Effector CD4-positive, alpha-beta T cell (primary cell): ENCODE data around the gene GDI2.
"Not testable (repeated sequence)": the region's sequence is repeated elsewhere in the genome, so short reads cannot be mapped to it uniquely, and the experiment has no call there.

ENCODE experiments used
- DNase-seq: peaks from one replicate; pipeline ENCODE4 v3.0.0-alpha.2; 2020

Gene GDI2

DNA sequence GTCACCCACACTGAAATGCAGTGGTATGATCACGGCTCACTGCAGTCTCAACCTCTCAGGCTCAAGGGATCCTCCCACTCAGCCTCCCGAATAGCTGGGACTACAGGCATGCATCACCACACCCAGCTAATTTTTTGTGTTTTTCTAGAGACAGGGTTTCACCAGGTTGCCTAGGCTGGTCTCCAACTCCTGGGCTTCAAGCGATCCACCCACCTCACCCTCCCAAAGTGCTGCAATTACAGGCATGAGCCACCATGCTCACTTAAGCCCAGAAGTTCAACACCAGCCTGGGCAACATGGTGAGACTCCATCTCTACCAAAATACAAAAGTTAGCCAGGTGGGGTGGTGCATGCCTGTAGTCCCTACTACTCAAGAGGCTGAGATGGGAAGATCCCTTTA is 33.5 kb downstream of the GDI2 start:
- no peak for DNase-seq

GRCh38 chr10:5777758-5778157 is 35.5 kb downstream of the GDI2 start:
- not testable (repeated sequence) for DNase-seq

- no peak for DNase-seq
Measured at GRCh38 chr10:5776881-5777197, 36.4 kb downstream of the GDI2 start.

DNA sequence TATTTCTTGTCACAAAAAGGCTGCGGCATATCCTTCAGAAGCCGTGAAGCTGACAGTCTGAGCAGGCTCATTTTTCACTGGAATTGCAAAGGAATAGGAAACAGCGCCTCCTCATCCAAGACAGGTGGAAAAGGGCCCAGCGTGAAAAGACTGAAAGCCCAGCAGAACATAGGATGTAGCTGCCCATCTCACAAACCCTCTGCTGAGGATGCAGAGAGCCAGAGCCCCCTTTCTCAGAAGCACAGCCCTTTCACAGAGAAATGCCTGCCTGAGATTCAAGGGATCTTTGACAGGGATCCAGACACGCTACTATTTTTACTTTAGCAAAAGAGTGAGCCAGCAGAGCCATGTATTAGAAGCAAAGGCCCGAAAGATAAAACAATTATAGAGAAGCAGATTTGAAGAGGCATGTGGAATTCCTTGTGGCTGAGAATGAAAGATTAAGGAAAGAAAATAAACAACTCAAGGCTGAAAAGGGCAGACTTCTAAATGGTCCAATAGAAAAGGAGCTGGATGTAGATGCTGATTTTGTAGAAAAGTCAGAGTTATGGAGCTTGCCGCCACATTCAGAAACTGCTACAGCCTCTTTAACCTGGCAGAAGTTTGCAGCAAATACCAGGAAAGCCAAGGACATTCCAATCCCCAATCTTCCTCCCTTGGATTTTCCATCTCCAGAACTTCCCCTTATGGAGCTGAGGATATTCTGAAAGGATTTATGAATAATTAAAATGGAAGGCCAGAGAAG is 36.9 kb downstream of the GDI2 start:
- DNase-seq: no peak

GRCh38 chr10:5775685-5776084 is 37.5 kb downstream of the GDI2 start:
- DNase-seq: peak; percentile 83

GRCh38 chr10:5774987-5775620 is 38.1 kb downstream of the GDI2 start:
- no peak for DNase-seq

GRCh38 chr10:5766189-5766588 is 47.0 kb downstream of the GDI2 start:
- no peak for DNase-seq

- DNase-seq: no peak
Measured at GRCh38 chr10:5765617-5766016, 47.6 kb downstream of the GDI2 start.

DNA sequence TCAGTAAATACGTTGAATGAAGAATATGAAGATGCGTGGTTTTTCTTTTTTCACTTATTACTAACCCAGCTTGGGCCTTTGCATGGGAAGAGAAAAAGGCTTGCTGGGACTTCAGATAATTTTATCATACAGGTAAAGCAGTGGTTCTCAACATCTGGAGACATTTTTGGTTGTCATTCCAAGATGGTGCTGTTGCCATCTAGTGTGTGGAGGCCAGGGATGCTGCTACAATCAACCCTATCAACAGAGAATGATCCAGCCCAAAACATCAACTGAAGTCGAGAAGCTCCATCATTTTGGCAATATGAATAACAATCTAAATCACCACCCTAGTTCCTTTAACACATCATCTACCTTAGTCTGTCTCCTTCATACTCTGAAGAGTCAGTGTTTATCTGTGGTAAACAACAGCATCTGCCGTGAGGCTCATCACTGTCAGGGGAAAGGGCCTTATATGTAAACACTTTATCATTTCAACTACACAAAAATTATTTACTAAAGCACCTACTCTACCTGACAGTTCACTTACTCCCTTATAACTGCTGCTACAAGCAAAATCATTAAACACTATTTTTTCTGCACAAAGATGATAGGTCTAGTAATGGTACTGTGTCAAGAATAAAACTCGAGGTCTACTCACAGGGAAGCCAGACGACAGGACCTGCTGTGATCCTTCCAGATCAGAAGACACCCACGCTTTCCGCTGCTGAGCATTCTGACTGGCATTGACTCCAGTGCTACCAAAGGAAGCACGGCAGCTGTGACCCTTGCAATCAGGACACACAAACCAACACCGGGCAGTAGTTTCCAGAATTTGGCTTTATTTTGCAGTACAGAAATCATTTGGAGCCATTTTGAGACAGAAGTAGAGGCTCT is 48.6 kb downstream of the GDI2 start:
- no peak for DNase-seq

DNA sequence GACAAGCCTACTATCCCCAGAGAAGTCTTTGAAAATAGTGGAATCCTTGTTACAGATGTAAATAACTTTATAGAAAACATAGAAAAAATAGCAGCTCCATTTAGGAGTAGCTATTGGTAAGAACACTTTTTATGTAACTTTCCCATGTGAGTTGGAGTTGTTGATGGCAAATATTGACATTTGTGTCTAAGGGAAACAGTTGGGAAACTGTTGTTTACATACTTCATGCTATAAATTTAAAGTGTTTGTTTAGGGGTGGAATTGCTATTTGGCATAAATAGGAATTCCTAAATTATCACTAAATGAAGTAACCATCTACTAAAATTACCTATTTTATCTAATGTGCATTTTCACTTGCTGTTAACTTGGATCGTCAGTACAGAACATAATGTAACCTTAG is 50.7 kb downstream of the GDI2 start:
- DNase-seq: no peak

GRCh38 chr10:5761220-5761619 is 52.0 kb downstream of the GDI2 start:
- no peak for DNase-seq

GRCh38 chr10:5760515-5760914 is 52.7 kb downstream of the GDI2 start:
- DNase-seq: no peak

GRCh38 chr10:5758927-5759326 is 54.3 kb downstream of the GDI2 start:
- DNase-seq: no peak

DNA sequence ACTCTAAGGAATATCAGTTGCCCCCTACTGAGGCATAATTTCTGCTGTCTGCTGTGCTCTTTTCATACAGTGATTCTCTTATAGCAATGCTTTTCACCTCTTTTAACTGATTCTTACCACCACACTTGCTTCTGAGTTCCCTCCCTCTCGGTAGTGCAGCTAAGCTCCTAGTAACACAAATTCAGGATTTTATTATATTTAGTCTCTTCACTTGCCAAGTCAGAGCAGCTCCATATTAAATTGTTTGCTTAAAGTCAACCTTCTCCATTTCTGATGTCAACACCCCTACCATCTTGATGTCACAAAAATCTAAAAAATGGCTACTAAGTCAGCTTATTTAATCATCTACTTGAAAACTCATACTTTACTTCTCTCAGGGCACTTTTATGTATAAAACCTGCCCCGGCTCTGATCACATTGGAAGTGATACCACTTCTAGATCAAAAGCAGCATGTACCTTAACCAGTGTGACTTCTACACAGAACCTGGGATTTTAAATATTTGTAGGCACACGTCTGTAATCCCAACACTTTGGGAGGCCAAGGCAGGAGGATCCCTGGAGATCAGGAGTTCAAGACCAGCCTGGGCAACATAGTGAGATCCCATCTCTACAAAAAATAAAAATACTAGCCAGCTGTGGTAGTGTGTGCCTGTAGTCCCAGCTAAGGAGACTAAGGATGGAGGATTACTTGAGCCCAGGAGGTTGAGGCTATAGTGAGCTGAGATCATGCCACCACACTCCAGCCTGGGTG is 55.3 kb downstream of the GDI2 start:
- no peak for DNase-seq

GRCh38 chr10:5752301-5752871 is 60.8 kb downstream of the GDI2 start:
- no peak for DNase-seq

DNA sequence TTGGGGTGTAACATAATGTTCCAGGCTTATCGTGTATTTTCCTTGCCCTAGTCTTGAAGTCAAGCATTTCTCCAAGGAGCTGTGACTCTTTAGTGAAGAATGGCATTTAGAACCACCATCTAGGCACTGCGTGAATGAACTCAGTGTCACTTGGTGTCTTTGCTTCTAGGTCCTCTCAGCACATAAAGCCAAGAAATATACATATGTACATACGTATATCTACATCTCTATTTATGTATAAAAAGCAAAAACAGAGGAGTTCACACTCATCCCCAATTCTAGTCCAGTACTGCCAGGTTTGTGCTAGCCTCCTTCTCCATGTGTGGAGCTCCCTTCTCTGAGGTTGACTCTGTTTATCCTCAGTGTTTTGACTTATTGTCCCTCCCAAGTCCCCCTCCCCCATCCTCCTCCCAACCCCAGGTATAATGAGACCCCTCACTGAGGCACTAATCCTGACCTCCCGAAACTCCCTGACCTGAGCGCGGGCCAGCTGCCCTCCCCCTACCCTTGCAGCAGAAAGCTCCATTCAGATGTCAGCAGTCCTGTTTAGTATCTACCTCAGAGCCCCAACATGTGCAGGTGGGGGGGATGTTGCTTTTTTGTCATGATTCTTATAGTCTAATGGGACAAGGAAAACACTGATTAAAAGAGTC is 61.5 kb downstream of the GDI2 start:
- DNase-seq: no peak

- DNase-seq: no peak
Measured at GRCh38 chr10:5748394-5748803, 64.8 kb downstream of the GDI2 start.

- DNase-seq: no peak
Measured at GRCh38 chr10:5746197-5746596, 67.0 kb downstream of the GDI2 start.

DNA sequence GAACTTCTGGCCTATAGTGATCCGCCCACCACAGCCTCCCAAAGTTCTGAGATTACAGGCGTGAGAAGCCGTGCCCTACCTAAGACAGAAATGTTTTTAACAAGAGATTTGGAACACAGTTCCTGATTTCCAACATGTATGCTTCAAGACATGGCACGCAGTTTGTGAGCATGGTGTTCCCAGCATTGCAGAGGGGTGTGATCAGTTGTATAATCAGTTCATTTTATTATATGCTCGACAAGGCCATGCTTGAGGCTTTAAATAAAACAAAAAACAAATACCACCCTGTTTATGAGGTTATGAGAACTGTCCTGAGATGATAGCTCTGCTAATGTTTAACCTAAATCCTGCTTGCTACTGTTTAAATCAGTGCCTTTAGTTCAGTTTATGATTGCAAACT is 68.4 kb downstream of the GDI2 start:
- DNase-seq: no peak

DNA sequence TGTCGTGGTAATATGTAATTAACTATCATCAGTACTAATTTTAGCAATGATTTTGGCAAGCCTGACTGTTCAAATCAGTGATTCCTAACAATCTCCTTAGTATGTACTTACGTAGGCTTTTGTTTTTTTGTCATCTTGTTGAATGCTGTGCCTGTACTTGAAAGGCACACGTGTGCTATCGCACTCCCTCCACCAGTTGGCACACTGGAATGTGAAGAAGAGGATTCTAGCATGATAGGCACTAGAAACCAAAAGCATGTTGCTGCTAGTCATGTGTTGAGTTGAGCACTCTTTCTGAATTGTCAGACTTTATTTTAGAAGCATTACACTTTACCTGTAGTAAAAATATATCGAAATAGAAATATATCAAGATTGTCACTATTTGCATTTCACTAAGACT is 69.5 kb downstream of the GDI2 start:
- no peak for DNase-seq

DNA sequence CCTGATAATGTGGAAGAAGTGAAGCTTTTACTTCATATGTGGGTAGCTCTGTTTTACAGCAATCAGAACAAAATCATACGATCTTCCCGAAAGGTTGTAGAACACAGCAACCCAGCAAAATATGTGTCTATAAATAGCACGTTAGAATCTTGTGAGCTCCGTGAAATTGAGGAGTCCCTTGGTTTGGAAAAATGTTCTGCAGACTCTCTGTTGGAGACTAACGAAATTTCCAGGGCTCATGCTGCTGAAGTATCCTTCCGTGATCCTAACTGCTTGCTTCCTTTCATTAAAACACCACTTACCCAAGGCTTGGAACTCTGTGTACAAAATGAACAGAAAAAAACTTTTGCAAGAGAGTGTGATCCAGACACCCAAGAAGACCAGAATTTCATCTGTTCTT is 71.1 kb downstream of the GDI2 start:
- DNase-seq: no peak

GRCh38 chr10:5741276-5741675 is 72.0 kb downstream of the GDI2 start:
- DNase-seq: no peak
